ENCODE results near the gene MEIOC.
"Not testable (repeated sequence)": the region's sequence is repeated elsewhere in the genome, so short reads cannot be mapped to it uniquely, and the experiment has no call there.

Gene MEIOC

DNA sequence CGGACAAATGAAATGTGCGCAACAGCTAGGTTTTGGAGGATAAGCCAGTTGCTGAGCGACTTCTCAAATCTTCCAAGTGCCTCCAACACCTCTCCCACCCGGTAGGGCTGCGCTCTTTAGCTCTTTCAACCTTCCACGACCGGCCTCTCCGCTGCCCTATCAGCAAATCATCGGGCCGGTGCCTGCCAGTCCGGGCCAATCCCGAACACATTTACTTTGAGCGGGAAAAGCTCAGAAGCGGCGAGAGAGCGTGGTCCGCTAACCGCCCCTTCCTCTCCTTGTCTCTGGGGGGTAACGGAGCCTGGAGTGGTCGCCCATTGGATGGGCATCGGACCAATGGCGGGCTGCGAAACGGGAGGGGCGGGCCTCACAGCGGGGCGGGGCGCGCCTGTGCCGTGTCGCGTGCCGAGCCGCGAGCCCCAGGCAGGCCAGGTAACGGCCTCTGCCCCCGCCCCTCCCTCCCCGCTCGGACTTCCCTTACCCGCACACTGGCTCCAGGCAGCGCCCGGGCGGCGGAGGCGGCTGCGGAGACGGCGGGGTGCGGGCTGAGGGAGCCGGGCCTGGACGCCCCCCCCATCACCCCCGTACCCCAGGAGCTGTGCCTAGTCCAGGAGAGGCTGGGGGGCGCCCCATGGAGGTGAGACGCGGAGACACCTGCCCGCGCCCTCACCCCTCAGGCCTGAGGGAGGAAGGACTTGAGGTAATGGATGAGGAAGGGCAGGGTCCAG is at the start of gene MEIOC:
Gene MEIOC, plus strand, starts transcription at position 486 of the 728 bp plus-strand sequence. Its CDS starts 146 bp downstream, at position 632.
- DNase-seq (ENCODE audit: low read depth in 2 of 2), result no peak

DNA sequence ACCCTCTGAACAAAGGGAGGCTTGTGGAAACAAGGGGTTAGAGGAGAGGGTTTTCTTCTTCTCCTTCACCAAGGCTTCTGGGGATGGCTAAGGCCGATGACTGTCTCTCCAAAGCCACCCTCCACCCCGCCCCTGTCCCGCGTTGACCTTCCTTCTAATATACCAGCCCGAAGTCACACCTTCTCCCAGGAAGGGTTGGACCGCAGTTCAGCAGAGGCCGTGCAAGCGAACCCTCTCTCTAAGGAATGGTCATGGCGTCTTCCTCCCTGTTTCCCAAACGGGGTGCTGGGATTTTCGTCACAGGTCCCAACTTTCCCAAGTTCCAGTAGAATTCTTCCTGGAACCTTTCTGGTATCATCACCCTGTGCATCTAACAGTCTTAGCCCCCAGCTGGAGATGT is 49.6 kb upstream of the MEIOC start:
- DNase-seq (ENCODE audit: low read depth in 2 of 2), result no peak

DNA sequence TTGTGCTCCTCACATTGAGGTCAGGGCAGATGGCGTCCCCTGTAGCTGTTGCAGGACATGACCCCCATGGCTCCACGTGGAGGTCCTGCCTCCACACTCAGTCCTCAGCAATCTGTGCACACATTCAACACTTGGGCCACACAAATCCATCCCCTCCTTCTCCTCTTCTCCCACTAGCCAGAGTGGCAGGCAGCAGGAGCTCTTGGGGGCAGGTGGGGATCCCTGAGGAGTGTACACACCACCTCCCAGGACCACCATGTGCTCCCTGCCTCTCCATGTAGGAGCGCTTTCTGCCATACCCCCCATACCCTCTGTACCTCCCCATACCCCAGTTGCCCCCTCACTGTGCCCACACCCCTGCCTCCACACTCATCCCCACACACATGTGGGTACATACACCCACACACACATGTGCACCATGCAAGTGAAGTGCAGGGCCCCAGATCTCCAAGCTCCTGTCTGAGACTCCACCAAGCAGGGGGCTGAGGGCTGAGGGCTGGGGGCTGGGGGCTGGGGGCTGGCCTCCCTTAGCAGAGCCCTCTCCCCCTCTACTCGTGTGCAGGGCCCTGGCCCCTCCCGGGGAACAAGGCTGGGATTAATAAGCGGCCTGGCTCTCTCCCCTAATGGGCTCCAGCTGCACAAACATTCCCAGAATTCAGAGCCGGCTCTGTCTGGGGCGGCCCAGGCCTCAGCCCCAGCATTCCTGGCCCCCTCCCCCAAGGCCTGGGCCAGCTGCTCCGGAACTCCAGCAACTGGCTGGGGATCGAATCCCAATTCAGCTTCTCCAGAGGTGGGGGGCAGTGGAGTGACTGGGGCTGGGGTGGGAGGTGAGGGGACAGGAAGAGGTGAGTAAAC is 48.2 kb upstream of the MEIOC start:
- DNase-seq (ENCODE audit: low read depth in 2 of 2), result peak; percentile 69 to 74

DNA sequence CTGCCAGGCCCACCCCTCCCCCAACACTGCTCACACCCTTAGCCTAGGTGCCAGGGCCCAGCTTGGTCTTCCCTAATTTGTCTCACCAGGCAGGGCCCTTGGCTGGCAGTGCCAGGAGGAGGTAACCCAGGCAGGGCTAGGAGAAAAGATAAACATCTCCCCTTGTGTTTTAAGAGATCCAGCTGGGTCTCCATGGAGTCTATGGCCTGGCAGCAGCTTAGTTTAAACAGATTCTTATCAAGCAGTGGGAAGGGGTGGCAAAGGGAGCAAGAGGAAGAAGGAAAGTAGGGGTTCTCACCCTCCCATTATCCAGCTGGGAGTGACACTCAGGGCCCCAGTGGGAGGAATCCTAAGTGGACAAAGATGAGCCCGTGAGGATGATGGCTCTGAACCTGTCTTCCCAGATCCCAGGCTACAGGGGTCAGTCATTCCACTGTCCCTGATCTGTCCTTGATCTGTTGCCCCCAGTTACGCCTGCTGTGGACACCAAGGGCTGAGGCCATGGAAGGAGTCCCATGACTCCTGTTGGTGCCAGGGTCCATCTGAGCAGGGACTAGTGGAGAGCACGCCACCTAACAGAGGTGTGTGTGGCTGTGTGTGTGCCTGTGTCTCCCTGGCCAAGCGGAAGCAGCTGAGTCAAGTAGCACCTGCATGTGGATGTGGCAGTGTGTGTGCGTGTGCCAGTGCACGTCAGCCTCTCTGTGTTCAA is 47.4 kb upstream of the MEIOC start:
- DNase-seq (ENCODE audit: low read depth in 2 of 2), result no peak

DNA sequence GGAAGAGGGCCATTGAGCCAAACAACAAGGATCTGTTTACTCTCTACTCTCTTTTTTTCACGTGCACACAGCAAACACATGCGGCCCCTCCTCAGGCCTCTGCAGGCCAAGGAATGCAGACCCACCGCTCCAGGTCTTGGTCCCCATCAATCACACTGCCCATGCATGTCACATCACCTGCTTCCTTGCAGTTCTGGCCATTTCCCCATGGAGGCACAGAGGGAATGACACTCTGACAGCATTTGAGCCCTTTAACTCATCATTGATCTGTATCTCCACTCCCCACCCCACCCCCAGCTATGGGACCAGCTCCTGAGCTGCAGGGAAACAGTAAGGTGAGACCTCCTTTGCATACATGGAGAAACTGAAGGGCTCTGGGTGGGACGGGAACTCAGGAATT is 45.9 kb upstream of the MEIOC start:
- no peak for DNase-seq (ENCODE audit: low read depth in 2 of 2)

DNA sequence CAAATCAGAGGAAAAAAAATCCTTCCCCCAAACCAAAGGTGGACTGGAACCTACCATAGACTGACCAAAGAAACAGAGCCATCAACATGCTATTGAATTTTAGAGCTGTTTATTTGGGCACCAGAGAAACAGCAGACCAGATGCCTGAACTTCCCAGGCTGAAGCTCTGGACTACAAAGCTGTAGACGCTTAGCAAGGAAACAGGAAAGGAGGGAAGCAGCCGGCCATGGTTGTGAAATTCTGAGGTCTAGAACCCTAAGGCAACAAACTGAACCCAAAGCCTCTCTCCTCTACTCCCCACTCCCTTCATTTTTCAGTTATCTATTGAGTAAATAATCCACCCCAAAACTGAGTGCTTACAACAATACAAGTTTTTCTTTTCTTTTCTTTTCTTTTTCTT is 45.4 kb upstream of the MEIOC start:
- DNase-seq (ENCODE audit: low read depth in 2 of 2), result no peak

DNA sequence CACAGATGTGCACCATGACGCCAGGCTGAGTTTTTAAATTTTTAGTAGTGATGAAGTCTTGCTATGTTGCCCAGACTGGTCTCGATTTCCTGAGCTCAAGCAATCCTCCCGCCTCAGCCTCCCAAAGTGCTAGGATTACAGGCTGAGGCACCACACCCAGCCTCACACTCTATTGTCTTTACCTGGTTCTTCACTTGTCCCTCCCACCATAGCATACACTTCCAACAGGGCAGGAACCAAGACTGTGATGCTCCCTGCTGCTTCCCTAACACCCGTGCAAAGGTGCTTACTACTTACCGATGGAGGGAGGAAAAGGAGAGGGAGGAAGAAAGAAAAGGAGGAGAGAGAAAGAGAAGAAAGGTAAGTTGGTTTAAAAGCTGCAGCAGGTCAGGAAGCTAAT is 41.4 kb upstream of the MEIOC start:
- no peak for DNase-seq (ENCODE audit: low read depth in 2 of 2)

DNA sequence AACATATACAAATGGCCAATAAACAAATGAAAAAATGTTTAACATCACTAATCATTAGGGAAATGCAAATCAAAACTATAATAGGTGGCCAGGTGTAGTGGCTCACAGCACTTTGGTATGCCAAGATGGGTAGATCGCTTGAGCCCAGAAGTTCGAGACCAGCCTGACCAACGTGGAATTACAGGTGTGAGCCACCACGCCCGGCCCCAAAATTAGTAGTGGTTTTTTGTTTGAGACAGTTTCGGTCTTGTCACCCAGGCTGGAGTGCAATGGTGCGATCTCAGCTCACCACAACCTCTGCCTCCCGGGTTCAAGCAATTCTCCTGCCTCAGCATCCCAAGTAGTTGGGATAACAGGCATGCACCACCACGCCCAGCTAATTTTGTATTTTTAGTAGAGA is 37.6 kb upstream of the MEIOC start:
- DNase-seq (ENCODE audit: low read depth in 2 of 2), result not testable (repeated sequence)

DNA sequence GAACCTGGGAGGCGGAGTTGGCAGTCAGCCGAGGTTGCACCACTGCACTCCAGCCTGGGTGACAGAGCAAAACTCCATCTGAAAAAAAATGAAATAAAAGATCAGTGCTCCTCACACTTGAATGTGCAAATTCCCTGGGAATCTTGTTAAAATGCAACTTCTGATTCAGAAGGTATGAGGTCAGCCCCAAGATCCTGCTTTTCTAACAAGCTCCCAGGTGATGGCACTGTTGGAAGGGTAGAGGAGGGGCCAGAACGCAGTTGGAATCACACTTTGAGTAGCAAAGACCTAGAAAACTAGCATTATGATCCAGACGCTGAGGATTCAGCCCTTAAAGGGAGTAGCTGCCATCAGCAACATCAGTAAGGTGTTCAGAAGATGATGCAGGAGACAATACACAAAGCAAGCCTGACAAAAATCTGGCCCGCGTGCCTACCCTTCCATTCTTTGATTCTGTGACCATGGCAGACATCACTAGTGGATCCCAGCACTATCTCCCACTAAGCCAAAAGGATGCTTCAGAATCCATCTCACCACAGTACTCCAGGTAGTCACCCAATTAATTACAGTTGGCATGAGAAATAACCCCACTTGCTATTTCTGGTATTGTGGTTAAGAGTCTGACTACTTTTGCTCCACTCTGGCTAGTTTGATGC is 33.1 kb upstream of the MEIOC start:
- DNase-seq (ENCODE audit: low read depth in 2 of 2), result no peak

DNA sequence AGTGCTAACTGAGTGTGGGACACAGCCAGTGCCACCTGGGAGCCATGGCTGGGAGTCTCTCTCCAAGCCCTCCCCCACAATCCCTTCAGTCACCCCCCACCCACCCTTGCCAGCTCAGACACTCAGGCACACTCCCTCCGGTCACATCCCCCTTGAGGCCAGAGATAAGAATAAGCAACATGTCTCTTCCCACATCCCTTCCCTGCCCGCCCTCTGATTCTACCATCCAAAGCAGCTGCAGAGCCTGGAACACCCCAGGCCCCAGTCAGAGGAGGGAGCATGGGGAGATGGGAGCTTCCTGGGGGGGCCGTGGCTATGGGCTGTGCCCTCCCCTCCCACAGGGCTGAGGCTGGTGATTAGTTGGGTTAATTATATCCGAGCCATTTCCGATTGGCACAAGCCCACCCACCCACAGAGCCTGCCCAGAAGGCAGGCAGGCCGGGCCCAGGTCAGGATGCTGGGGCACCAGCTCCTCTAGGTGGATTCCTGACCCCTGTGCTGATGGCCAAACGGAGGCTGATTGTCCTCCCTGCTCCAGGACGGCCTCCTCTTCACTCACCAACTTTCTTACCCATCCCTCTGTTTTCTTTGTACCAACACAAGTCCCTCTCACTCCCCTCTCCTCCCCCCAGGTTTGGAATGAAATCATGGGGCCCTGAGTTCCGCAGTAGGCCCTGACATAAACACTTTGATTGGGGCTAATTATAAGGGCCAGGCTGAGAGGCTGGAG is 28.6 kb upstream of the MEIOC start:
- no peak for DNase-seq (ENCODE audit: low read depth in 2 of 2)

DNA sequence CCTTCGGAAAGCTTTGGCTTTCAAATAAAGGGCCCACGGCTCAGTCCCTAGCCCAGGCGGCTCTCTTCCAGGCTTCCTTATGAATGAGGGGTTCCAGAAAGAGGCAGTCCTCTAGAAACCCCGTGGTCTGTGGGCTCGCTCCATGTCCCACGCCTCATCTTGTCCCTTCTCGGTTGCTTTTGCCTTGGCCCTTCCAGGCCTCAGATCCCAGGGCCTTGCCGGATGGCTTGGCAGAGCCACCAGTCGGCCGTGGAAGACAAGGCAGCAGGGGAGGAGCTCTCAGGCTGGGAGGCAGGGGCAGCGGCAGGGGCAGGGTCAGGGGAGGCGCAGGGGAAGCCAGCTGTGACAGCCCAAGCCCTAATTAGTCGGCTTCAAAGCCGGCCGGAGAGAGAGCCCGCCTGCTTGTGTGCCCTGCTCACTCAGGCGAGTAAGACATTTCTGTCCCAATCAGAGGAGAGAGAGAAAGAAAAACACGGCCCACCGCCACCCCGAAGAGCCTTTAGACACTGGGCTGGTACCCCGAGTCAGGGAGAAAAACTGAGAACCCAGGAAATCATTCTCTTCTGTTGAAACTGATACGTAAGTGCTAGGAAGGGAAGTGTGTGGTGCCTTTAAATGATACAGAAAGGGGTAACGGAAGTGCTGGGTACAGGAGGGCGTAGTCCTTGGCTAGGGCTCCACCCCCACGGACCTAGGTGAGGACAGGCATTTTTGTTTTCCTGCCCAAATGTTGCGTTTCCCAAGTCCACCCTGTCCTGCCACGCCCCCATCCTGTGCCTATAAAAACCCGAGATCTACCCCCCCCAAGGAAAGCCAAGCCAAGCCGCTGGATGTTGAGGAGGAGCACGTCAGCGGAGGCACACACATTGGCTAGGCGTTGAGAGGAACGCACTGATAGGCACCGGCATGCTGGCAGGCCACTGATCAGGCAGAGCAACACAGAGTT is 27.8 kb upstream of the MEIOC start:
- no peak for DNase-seq (ENCODE audit: low read depth in 2 of 2)

DNA sequence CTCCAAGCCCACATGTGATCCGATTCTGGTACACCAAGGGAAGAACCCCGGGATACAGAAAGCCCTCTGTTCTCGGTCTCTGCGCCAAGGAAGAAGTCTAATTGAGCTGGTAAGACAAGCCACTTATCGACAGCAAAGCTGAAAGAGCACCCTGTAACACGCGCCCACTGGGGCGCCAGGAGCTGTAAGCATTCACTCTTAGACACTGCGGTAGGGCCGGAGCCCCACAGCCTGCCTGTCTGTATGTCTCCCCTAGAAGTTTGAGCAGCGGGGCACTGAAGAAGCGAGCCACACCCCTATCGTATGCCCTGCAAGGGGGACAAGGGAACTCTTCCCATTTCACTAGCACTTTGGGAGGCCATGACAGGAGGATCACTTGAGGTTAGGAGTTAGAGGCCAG is 27.0 kb upstream of the MEIOC start:
- DNase-seq (ENCODE audit: low read depth in 2 of 2), result no peak

DNA sequence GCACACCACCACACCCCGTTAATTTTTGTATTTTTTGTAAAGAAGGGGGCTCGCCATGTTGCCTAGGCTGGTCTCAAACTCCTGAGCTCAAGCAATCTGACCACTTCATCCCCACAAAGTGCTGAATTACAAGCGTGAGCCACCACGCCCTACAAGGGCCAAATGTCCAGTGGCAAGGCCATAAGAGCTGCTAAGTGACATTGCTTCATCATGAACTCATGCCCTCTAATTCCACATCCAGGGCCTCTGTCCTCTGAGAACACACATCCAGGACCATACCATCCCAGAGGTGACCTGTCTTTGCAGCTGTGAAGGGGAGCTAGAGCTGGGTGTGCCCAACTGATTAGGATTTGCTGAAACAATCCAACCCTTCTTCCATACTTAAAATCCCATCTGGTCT is 25.6 kb upstream of the MEIOC start:
- DNase-seq (ENCODE audit: low read depth in 2 of 2), result no peak

DNA sequence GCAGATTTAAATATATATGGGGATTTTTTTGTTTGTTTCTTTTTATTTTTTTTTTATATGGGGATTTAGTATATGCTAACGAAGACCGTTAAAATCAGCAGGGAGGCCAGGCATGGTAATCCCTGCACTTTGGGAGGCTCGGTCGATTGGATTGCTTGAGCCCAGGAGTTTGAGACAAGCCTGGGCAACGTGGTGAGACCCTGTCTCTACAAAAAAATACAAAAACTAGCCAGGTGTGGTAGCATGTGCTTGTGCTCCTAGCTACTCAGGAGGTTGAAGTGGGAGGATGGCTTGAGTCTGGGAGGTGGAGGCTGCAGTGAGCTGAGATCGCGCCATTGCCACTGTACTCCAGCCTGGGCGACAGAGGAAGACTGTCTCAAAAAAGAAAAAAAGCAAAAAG is 22.3 kb upstream of the MEIOC start:
- DNase-seq (ENCODE audit: low read depth in 2 of 2), result no peak

DNA sequence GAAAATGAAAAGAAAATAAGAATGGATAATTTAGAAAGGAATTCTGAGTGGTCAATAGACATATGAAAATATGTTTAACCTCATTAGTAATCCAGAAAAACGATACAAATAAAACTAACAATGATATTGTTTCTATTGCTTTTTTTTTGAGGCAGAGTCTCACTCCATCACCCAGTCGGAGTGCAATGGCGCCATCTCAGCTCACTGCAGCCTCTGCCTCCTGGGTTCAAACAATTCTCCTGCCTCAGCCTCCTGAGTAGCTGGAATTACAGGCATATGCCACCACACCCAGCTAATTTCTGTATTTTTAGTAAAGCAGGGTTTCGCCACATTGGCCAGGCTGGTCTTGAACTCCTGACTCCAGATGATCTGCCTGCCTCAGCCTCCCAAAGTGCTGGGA is 21.9 kb upstream of the MEIOC start:
- not testable (repeated sequence) for DNase-seq (ENCODE audit: low read depth in 2 of 2)

DNA sequence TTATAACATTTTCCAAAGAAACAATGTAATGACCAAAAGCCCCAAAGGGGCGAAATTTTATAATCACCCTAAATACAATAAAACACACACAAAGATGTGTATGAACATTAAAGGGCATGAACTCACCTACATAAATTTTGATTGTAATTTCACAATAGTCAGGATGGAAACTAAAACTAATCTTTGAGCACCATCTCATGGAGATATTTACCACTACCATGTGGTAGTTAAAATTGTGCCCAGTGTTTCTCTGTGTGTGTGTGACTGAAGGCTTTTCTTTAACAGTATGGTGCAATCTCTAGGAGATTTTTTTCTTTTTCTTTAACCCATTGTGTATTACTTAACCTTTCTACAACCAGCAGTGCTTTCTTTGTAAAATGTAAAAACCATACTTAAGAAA is 19.7 kb upstream of the MEIOC start:
- peak; percentile 34 to 42 for DNase-seq (ENCODE audit: low read depth in 2 of 2)

DNA sequence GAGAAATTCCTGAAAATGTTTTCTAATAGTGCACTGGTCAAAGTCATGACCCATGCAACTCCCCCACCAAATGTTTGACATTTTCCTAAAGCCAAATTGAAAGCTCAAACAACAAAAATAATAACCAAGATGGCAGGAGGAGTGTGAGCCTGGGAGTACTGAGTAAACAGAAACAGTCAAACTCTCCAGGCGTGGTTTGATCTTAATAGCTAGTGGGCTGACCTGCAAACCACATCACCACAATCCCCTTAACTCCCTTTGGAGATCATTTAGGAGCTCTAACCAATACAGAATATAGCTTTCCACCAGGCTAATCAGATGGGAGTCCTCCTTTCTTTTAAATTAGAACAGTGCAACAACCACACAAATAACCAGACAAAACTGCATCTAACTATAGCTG is 19.2 kb upstream of the MEIOC start:
- DNase-seq (ENCODE audit: low read depth in 2 of 2), result no peak

DNA sequence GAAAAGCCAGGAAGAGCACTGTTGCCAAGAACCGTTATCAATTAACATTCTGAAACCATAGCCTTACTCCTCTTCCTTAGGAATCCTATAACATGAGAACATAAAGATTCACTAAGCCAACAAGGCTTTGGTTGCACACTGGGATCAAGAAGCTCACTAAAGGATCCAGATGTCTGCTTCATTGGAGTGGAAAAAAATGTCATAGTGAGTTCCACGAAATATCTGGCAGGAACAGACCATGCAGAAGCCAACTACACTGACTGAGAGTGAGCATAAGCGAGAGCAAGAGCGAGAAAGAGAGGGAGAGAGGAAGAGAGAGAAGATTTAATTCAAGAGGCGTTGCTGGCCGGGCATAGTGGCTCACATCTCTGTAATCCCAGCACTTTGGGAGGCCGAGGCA is 13.4 kb upstream of the MEIOC start:
- DNase-seq (ENCODE audit: low read depth in 2 of 2), result no peak

DNA sequence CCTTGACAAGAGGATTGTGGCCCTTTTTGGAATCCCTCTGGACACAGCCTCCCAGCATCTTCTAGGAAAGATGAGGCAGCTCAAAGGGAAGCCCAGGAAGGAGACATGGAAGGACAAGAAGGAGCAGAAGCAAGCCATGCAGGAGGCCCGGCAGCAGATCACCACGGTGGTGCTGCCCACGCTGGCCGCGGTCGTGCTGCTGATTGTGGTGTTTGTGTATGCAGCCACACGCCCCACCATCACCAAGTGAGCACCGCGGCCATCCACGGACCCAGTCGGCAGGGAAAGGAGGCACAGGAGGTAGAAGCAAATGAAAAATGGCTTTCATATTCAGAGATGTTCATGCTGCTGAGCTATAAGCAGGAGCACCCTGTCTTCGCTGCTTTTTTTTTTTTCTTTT is 10.9 kb upstream of the MEIOC start:
- no peak for DNase-seq (ENCODE audit: low read depth in 2 of 2)

DNA sequence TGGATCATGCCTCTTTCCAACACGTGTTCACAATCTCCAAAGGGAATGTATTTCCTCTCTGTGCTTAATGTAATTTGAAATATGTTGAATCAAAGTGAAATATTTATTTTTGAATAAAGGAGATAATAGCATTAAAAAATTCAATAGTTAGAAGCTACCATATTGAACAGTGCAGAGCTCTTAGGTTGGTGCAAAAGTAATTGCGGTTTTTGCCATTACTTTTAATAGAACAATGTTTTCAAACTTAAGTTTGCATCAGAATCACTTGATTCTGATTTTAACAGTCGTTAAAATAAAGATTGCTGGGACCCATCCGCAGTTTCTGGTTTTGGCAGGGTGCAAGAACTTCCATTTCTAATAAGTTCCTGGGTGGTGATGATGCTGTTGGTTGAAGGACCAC is 10.0 kb upstream of the MEIOC start:
- no peak for DNase-seq (ENCODE audit: low read depth in 2 of 2)
